ENCODE measurements around the gene TMEM165.

The TMEM165 gene

DNA sequence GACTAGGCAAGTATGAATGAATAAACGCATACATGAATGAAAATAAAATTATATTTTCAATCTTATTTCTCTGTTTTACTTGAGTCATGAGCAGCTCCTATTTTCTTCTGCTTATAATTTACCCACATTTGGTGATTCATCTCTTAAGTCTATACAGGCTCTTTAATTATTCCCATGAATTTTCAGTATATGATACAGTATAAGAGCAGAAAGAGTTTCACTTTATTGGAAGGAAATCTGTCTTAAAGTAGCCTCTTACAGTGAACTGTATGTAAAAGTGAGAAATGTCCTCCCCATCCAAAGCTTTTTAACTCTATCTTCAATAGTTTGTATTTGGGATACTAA is 50.8 kb downstream of the TMEM165 start:
- H3K27ac ChIP-seq: peak overlapping the region; percentile 20
- DNase-seq (ENCODE audit: low read depth, low spot score): no peak

DNA sequence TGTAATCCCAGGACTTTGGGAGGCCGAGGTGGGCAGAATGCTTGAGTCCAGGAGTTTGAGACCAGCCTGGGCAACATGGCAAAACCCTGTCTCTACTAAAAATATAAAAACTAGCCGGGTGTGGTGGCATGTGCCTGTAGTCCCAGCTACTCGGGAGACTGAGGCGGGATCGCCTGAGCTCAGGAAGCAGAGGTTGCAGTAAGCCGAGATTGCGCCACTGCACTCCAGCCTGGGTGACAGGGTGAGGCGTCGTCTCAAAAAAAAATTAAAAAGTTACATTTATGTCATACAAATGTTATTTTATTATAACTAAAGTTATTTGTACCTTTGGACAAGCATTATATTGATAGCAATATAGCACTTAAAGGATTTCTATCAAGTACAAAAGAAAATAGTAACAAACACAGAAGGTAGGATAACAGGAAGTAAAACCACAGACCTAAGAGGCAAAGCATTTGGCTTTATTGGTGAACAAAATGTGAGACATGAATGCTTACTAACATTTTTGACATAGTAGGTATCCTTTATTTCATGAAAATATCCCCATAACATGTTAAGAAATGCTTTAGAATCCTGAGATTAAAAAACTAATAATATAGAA is 51.5 kb downstream of the TMEM165 start:
- H3K27ac ChIP-seq: no peak overlapping the region
- DNase-seq (ENCODE audit: low read depth, low spot score): no peak

DNA sequence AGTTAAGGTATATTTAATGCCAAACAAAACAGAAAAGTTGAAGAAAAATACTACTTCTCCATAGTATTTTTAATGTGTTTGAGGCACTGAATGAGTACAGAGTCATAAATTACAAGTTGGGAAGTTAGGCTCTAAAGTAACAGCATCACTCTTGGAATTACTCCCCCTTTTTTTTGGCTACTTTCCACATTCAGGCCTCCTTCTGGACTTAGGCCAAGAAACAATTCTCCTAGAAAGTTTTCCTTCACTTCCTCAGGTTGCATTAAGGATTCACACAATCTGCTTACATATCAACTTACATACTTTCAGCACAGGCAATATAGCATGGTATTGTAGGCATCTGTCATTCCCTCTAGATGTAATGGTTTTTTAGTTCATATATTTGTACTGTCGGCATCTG is 52.1 kb downstream of the TMEM165 start:
- no peak overlapping the region for H3K27ac ChIP-seq
- no peak for DNase-seq (ENCODE audit: low read depth, low spot score)

DNA sequence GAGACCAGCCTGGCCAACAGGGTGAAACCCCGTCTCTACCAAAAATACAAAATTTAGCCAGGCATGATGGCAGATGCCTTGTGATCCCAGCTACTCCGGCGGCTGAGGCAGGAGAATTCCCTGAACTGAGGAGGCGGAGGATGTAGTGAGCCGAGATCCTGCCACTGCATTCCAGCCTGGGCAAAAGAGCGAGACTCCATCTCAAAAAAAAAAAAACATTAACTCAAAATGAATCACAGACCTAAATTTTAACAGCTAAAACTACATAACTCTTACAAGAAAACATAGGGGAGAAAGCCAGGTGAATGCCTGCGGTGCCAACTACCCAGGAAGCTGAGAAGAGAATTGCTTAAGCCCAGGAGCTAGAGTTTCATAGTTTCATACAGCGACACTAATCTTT is 54.8 kb downstream of the TMEM165 start:
- DNase-seq (ENCODE audit: low read depth, low spot score): no peak
- no peak overlapping the region for H3K27ac ChIP-seq

DNA sequence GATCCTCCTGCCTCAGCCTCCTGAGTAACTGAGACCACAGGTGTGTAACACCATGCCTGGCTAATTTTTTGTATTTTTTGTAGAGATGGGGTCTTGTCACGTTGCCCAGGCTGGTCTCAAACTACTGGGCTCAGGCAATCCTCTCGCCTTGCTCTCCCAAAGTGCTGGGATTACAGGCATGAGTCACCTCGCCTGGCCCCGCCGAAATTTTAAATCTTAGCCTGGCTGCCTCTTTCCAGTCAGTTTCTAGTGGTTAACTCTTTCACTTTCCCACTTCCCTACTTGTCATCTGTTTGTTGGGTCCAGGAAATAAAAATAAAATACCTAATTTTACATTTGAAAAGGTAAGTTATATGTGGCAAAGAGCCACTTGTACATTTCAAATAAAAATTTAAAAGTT is 62.4 kb downstream of the TMEM165 start:
- peak overlapping the region; percentile 6 for H3K27ac ChIP-seq
- DNase-seq (ENCODE audit: low read depth, low spot score): no peak

DNA sequence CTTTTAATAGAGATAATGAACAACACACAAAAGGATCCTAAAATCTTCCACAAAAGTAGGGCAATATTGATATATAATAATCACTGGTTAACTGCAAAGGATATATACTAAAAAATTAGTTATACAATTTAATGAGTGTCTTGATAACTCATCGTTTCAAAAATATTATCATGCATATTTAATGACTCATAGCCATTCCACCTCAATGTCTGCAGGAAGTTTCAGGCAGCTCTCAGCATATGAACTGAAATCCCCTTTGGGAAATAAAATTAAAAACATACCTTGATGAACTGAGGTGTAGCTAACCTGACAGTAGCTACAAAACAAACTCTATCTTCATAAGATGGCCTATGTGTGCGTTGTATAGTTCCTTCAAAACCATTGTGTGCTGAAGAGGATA is 62.9 kb downstream of the TMEM165 start:
- no peak for DNase-seq (ENCODE audit: low read depth, low spot score)
- H3K27ac ChIP-seq: peak overlapping the region; percentile 6

DNA sequence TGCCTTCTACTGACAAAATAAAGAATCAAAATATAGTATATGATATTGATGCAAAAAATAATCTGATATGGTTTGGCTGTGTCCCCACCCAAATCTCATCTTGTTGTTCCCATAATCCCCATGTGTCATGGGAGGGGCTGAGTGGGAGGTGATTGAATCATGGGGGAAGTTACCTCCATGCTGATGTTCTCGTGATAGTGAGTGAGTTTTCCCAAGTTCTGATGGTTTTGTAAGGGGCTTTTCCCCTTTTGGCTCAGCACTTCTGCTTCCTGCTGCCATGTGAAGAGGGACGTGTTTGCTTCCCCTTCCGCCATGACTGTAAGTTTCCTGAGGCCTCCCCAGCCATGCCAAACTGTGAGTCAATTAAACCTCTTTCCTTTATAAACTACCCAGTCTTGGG is 70.2 kb downstream of the TMEM165 start:
- H3K27ac ChIP-seq: no peak overlapping the region
- no peak for DNase-seq (ENCODE audit: low read depth, low spot score)

DNA sequence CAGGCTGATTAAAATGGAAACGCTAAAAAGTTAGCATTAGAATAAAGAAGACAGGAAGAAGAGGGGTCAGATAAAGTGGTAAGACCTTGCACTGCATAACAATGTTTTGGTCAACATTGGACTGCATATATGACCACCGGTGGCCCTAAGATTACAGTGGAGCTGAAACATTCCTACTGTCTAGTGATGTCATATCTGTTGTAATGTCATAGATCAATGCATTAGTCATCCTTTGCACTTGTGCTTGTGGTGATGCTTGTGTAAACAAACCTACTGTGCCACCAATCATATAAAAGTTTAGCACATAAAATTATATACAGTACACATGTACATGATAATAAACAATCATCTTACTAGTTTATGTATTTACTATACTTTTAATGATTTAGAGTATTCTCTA is 73.0 kb downstream of the TMEM165 start:
- peak; percentile 8 for DNase-seq (ENCODE audit: low read depth, low spot score)

DNA sequence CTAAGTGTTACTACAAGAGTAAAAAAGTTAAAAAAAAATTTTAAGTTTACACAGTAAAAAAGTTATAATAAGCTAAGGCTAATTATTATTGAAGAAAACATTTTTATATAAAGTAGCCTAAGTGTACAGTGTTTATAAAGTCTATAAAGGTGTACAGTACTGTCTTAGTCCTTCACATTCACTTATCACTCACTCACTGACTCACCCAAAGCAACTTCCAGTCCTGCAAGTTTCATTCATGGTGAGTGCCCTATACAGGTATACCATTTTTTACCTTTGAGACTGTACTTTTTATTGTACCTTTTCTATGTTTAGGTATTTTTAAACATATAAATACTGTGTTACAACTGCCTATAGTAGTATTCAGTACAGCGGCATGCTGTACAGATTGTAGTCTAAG is 74.2 kb downstream of the TMEM165 start:
- DNase-seq (ENCODE audit: low read depth, low spot score): peak; percentile 6
- H3K27ac ChIP-seq: no peak overlapping the region

More for the DNA sequence above, 73.0 kb downstream of the TMEM165 start:
- no peak overlapping the region for H3K27ac ChIP-seq

All from epithelial cell of prostate (primary cell).